SJSA1 (cell line): ENCODE measurements around the gene INPP5A. TPM values are rescaled to one million over a fixed set of nuclear protein-coding genes. Genes with fewer than 3 reads are reported as not detected.
"Not testable (repeated sequence)": the region's sequence is repeated elsewhere in the genome, so short reads cannot be mapped to it uniquely, and the experiment has no call there.

ENCODE experiments used
- DNase-seq, 2 experiments: peaks; one replicate each; pipeline ENCODE4 v3.0.0-alpha.2; 2015 to 2020; ENCODE audit warnings: low spot score in 2 of 2, low read depth in 1 of 2
- H3K27ac ChIP-seq: fragments of 250-450 bp; sonication (Bioruptor Pico); 2 replicates; pipeline ENCODE4 v1.5.1; 2020; ENCODE audit warnings: mild to moderate bottlenecking, moderate library complexity
- H3K27me3 ChIP-seq: fragments of 250-450 bp; sonication (Bioruptor Pico); replicated peaks from 2 replicates; pipeline ENCODE4 v1.5.1; 2020; ENCODE audit warnings: mild to moderate bottlenecking, moderate library complexity
- H3K36me3 ChIP-seq: fragments of 250-450 bp; sonication (Bioruptor Pico); 2 replicates; pipeline ENCODE4 v1.5.1; 2020; ENCODE audit warnings: mild to moderate bottlenecking
- H3K4me1 ChIP-seq: fragments of 250-450 bp; sonication (Bioruptor Pico); replicated peaks from 2 replicates; pipeline ENCODE4 v1.6.1; 2021; ENCODE audit warnings: mild to moderate bottlenecking
- H3K4me3 ChIP-seq: fragments of 250-450 bp; sonication (Bioruptor Pico); 2 replicates; pipeline ENCODE4 v1.5.1; 2020; ENCODE audit warnings: mild to moderate bottlenecking
- H3K9me3 ChIP-seq: fragments of 250-450 bp; sonication (Bioruptor Pico); replicated peaks from 2 replicates; pipeline ENCODE4 v1.5.1; 2020; ENCODE audit warnings: mild to moderate bottlenecking
- total RNA-seq: library from RNA; depleted of rRNA; stranded (reverse); fragments of >200 nt; shearing (Covaris generic); gene quantifications from 2 replicates; pipeline ENCODE4 v1.2.3, GENCODE V29; 2014

The INPP5A gene
- total RNA-seq, 1 experiment from 2014 or later = 56.8 TPM

DNA sequence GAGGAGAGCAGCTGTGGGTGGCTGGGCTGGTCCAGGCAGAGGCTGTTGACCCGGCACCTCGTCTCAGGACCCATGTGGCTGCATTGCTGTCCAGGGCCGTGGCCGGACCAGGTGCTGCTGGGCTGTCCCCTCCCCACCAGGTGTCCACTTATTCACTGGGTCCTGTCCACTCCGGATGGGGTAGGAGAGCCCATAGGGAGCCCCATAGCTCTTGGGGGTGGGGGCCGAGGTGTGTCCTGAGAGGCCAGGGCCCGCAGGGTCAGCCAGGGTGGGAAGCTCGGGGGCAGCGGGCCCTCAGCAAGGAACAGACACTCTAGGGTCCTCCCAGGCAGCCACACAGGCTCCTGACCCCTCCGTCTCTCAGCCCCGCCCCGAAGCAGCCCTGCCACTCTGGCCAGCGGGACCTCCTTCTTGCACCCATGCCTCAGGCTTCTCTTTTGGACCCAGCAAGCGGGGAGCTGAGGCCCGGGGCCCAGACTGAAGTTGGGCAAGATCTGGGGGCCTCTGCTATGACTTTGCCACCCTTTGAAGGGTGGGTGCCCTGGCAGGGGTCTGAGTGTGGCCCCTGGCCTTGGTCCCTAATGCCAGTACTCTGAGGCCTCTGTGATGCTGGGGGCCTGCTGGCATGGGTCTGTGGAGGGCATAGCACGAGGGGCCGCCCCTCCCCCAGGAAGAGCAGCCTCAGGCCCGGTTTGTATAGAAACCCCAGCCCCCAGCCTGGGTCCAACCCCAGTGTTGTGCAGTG lies 162.0 kb downstream of the INPP5A start:
- no peak overlapping the region for H3K4me3 ChIP-seq
- no peak overlapping the region for H3K27ac ChIP-seq
- no peaks in the 10 kb centered on the region for H3K9me3 ChIP-seq
- no peaks in the 10 kb centered on the region for H3K27me3 ChIP-seq
- peaks cover 60% of the 10 kb centered on the region for H3K36me3 ChIP-seq
- DNase-seq = no peak
- no peaks in the 10 kb centered on the region for H3K4me1 ChIP-seq

DNA sequence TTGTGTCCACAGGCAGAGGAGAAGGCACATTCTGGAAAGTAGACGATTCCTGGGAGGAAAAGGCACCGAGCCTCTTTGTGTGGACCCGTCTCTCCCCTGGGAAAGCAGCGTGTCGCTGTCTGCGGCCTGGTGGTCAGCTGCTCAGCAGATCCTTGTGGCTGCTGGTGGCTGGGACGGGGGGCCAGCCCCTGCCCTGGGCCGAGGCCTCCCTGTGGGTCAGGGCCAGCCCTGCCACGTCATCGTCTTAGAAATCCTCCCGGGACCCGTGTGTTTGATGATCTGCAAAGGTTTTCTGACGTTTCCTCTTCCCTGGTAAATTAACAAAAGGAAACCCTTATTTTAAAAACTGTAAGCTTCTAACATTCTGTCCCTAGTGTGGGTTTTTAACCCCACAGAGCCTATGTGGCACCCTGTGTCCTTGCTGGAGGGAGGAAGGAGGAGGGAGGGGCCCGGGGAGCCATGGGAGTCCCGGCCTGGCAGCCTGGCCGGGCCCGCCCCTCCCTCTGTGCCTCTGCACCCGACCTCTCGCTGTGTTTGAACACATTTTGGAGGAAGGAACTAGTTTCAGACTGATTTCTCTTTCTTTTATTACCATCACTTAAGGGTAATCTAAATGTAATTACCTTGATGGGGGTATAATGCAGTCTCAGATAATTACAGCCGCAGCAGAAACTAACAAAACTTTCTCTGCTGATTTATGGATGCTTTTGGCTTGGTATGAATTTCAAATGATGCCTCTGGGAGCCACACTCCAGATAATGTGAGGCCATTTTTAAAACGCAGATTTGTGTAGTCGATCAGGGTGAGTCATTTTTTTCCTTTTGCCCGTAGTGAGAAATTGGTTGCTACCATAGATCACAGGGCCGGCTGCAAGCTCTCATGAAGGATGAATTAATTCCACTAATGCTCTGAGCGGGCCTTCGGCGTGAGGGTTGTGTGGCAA lies 162.8 kb downstream of the INPP5A start:
- Histone ChIP-seq H3K36me3 (peaks cover 60% of the 10 kb centered on the region), H3K9me3 (peaks cover 4% of the 10 kb centered on the region; the same call in 1 of the 2 replicates), H3K27me3 (no peaks in the 10 kb centered on the region), H3K27ac (no peak overlapping the region), H3K4me3 (no peak overlapping the region), H3K4me1 (no peaks in the 10 kb centered on the region)
- DNase-seq = no peak

DNA sequence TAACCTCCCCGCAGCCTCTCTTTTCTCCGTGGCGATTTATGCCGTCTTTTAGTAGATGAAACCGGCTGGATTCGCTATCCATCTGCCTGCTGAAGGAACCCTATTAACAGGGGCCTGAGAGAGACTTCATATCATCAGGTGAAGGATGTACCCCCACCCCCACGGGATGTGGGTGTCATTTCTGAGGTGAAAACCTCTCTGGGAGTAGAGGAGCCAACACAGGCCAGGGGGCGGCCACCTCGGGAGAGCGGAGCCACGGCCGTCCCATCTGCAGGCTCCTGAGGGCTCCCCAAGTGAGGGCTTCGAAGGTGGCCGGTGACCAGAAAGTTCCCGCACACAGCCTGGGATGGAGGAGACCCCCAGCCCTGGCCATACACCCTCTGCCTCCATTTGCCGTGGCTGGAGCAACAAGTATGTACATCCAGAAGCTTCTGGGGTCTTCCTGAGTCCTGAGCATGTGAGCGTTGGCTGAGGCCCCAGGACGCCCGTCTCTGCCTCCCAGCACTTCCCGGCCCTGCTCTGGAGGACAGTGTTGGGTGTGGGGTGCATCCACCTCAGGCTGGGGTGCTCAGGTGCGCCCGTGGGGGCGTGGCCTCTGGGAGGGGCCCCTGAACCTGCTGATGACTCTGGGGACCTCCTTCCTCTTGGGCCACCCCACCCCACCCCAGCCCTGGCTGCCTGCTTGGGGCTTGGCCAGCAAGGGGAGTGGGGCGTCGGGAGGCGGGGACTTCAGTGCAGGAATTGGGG lies 163.7 kb downstream of the INPP5A start:
- no peak for DNase-seq

DNA sequence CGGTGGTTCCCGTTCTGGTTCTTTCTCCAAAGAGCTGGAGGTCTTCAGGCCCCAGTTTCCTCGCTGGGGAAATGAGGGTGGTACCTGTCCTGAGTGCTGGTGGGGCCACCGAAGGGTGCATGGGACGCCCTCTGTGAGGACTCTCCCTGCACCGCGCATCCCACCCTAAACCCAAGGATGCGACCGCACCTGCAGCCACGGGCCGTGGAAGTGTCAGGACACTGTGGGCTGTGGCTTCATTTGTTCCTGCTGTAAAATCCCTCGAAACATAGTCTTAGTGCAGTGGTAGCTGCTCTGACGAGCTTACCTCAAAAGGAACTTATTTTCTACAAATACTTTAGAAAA lies 164.2 kb downstream of the INPP5A start:
- H3K9me3 ChIP-seq = peaks cover 7% of the 10 kb centered on the region; the same call in 1 of the 2 replicates
- H3K4me1 ChIP-seq = no peaks in the 10 kb centered on the region
- DNase-seq = no peak
- H3K27ac ChIP-seq = no peak overlapping the region
- peaks cover 64% of the 10 kb centered on the region for H3K36me3 ChIP-seq
- H3K27me3 ChIP-seq = no peaks in the 10 kb centered on the region
- no peak overlapping the region for H3K4me3 ChIP-seq

More for the DNA sequence above, 163.7 kb downstream of the INPP5A start:
- H3K4me3 ChIP-seq = no peak overlapping the region
- no peak overlapping the region for H3K27ac ChIP-seq
- H3K27me3 ChIP-seq = no peaks in the 10 kb centered on the region
- H3K4me1 ChIP-seq = no peaks in the 10 kb centered on the region
- H3K36me3 ChIP-seq = peaks cover 65% of the 10 kb centered on the region
- peaks cover 6% of the 10 kb centered on the region; the same call in 1 of the 2 replicates for H3K9me3 ChIP-seq

DNA sequence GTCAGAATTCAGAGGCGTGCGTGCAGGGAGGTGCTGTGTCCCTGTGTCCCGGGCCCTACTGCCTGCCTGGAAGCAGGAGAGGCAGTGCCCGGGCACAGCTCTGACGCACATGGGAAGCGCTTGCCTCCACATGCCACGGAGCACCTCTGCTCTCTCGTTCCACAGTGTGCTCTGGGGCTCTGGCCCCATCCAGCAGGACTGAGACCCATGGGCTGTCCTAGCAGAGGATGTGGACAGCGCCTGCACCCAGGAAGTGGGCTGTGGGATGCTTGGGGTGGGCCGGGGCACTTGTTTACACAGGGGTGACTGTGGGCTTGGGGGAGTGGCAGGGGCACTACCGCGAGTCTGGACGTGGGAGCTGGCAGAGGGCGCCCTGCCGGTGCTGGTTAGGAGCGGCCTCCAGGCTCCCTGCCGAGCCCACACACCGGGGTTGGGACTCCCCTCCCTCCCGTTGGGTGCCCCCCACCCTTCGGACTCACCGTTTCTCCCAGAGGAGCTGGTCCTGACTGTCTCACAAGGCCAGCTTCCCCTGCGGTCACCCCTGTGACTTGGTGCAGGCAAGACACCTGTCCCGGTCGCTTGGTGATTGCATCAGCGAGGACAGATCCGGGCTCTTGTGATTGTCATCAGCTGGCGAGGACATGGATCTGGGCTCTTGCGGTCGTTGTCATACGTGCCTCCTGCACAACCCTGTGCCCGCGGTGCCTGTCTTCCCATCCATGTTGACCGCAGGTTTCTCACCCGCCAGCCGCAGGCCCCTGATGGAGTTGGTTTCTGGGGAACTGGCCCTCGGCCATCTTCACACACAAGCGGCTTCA lies 165.2 kb downstream of the INPP5A start:
- no peak for DNase-seq

DNA sequence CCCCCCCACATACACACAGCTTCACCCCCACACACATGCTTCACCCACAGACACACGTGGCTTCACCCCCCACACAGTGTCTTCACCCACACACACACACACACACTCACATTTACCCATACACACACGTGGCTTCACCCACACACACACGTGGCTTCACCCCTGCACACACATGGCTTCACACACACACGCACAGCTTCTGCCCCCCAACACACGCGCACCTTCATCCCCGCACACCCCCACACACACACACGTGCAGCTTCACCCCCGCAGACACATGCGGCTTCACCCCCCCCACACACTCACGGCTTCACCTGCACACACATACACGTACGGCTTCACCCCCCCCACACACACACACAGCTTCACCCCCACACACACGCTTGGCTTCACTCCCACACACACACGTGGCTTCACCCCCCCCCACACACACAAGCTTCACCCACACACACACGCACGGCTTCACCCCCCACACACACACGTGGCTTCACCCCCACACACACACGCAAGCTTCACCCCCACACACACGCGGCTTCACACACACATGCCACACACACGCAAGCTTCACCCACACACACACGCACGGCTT lies 165.9 kb downstream of the INPP5A start:
- Histone ChIP-seq H3K4me1 (no peaks in the 10 kb centered on the region), H3K27ac (no peak overlapping the region), H3K27me3 (no peaks in the 10 kb centered on the region), H3K4me3 (no peak overlapping the region), H3K9me3 (peaks cover 7% of the 10 kb centered on the region; the same call in 1 of the 2 replicates), H3K36me3 (peaks cover 66% of the 10 kb centered on the region)
- no peak for DNase-seq

More for the DNA sequence above, 165.2 kb downstream of the INPP5A start:
- H3K27ac ChIP-seq = no peak overlapping the region
- H3K27me3 ChIP-seq = no peaks in the 10 kb centered on the region
- H3K9me3 ChIP-seq = peaks cover 7% of the 10 kb centered on the region; the same call in 1 of the 2 replicates
- peaks cover 65% of the 10 kb centered on the region for H3K36me3 ChIP-seq
- no peak overlapping the region for H3K4me3 ChIP-seq
- H3K4me1 ChIP-seq = no peaks in the 10 kb centered on the region

DNA sequence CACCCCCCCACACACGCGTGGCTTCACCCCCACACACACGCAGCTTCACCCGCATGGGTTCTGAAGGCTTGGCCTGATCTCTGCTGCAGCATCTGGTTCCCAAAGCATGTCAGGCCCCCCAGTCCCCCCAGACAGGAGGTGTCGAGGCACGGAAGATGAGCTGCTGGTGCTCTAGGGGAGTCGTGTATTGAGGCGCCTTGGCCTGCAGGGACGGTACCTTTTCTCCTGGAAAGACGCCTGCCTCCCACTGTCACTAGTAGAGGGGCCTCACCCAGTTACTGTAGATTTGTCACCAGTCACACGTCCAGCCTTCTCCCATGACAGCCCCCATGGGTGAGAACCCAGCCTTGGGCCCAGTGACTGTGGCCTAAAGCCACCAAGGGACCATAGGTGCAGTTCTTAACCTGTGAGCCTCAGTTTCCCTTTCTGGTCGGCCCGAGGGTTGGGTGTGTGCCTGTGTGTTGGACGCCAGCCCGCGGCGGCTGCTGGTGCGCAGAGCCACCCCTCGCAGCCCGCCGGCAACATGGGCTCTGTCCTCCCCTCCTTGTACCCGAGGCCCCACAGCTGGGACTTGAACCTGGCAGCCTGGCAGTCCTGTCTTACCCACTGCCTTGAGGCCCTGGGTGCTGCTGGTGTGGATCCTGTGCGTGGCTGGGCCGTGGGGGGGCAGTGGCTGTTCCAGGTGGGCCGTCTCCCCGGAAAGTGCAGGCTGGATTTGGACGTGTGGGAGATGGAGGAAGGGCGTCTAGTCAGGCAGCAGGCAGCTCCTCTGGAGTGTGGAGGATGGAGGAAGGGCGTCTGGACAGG lies 166.6 kb downstream of the INPP5A start:
- Histone ChIP-seq H3K4me1 (no peaks in the 10 kb centered on the region), H3K27me3 (no peaks in the 10 kb centered on the region), H3K36me3 (peaks cover 65% of the 10 kb centered on the region), H3K9me3 (peaks cover 7% of the 10 kb centered on the region; the same call in 1 of the 2 replicates), H3K4me3 (no peak overlapping the region), H3K27ac (no peak overlapping the region)
- DNase-seq = no peak

DNA sequence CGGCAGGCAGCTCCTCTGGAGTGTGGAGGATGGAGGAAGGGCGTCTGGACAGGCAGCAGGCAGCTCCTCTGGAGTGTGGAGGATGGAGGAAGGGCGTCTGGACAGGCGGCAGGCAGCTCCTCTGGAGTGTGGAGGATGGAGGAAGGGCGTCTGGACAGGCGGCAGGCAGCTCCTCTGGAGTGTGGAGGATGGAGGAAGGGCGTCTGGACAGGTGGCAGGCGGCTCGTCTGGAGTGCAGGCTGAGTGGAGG lies 167.2 kb downstream of the INPP5A start:
- H3K27ac ChIP-seq, H3K9me3 ChIP-seq, H3K4me1 ChIP-seq, DNase-seq, H3K4me3 ChIP-seq, H3K27me3 ChIP-seq: not testable (repeated sequence)
- H3K36me3 ChIP-seq = peaks cover 61% of the 10 kb centered on the region

DNA sequence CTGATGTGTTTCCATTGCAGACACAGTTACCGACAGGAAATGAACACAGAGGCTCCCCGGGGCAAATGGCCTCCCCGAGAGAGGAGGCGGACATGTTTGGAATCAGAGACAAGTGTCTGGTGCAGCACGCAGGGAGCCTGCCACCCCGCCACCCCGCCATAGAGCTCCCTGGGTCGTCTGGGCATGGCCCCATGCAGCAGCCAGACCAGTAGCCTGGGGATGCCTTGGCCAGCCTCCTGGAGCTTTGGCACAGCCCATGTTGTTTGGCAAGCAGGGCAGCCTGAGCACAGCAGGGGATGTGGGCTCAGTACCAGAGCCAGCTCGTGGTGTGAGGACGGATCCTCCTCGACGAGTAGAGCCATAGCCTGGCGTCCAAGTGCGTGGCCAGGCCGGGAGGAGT lies 167.6 kb downstream of the INPP5A start:
- H3K27me3 ChIP-seq = no peaks in the 10 kb centered on the region

DNA sequence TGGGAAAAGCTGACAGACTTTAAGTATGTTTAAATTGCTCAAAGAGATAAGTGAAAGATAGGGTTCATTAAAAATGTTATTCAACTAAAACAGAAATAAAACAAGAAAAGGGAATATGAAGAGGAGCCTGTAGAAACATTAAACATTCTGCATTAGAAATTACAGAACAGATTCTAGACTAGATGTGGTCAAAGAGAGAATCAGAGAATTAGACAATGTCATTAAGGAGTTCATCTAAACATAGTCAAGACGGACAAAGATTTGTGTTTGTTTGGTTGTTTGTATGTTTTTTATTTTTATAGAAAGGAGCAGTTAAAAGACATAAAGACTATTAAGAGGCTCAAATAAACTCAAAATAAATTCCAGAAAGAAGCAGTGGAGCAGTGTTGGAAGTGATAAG lies 168.4 kb downstream of the INPP5A start:
- no peak for DNase-seq
- H3K27me3 ChIP-seq = no peaks in the 10 kb centered on the region
- H3K36me3 ChIP-seq = peaks cover 58% of the 10 kb centered on the region
- no peak overlapping the region for H3K27ac ChIP-seq
- no peaks in the 10 kb centered on the region for H3K4me1 ChIP-seq
- H3K4me3 ChIP-seq = no peak overlapping the region
- H3K9me3 ChIP-seq = peaks cover 7% of the 10 kb centered on the region; the same call in 1 of the 2 replicates

More for the DNA sequence above, 167.6 kb downstream of the INPP5A start:
- Histone ChIP-seq H3K36me3 (peaks cover 60% of the 10 kb centered on the region), H3K4me1 (no peaks in the 10 kb centered on the region), H3K4me3 (no peak overlapping the region), H3K27ac (no peak overlapping the region), H3K9me3 (peaks cover 7% of the 10 kb centered on the region; the same call in 1 of the 2 replicates)
- DNase-seq = no peak

DNA sequence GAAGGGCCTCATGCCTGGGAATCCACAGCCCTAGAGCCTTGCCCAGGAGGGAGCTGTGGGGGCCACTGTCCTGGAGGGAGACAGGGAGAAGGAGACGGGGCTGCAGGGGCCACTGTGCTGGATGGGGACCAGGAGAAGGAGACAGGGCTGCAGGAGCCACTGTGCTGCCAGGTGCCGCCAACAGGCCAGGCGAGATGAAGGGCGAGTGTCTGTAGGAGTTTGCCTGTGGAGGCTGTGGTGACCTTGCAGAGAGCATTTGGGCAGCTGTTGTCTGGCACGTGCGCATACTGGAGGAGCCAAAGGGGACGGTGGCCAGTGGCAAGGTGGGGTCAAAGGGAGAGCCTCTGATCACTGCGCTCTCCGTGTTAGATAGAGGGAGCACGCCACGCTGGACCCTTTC lies 169.1 kb downstream of the INPP5A start:
- Histone ChIP-seq H3K9me3 (peaks cover 7% of the 10 kb centered on the region; the same call in 1 of the 2 replicates), H3K4me1 (peaks cover 6% of the 10 kb centered on the region), H3K36me3 (peaks cover 66% of the 10 kb centered on the region), H3K4me3 (no peak overlapping the region), H3K27me3 (no peaks in the 10 kb centered on the region), H3K27ac (no peak overlapping the region)
- DNase-seq = no peak

DNA sequence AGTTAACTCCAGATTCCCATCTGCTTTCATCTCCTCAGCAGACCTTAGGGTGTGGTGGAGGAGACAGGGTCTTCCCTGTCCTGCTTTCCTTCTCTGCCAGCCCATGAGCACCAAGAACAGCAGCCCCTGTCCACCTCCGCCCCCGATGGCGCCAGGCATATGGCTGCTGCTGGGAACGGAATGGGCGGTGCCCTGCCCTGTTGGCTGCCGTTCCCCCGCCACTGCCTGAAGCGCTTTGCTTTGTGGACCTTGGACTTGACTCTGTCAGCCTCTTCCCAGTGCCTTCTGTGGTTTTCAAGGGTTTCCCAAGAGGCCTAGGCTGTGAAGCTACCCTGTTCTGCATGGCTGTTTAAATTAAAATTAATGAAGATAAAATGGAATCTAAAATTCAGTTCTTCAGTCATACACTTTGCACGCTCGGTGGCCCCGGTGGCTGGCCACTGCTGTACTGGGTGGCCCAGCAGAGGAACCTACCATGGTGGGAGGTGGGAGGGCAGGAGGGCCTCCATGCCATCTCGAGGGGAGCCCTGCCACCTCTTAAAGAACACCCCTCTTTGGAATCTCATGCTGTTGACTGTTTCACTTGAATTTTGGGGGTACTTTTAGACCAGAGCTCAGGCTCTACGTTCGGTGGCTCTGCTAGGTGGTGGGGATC lies 169.7 kb downstream of the INPP5A start:
- no peaks in the 10 kb centered on the region for H3K27me3 ChIP-seq
- no peak for DNase-seq
- H3K9me3 ChIP-seq = peaks cover 7% of the 10 kb centered on the region; the same call in 1 of the 2 replicates
- no peak overlapping the region for H3K4me3 ChIP-seq
- H3K4me1 ChIP-seq = peaks cover 12% of the 10 kb centered on the region
- peaks cover 71% of the 10 kb centered on the region for H3K36me3 ChIP-seq
- no peak overlapping the region for H3K27ac ChIP-seq
